ENCODE results near the gene SSBP4. TPM values are rescaled to one million over a fixed set of nuclear protein-coding genes. Genes with fewer than 3 reads are reported as not detected.

SSBP4 gene
- total and polyA plus RNA-seq, 3 donors from 2014 or later = 80.5 to 118 (median 90.3) TPM

DNA sequence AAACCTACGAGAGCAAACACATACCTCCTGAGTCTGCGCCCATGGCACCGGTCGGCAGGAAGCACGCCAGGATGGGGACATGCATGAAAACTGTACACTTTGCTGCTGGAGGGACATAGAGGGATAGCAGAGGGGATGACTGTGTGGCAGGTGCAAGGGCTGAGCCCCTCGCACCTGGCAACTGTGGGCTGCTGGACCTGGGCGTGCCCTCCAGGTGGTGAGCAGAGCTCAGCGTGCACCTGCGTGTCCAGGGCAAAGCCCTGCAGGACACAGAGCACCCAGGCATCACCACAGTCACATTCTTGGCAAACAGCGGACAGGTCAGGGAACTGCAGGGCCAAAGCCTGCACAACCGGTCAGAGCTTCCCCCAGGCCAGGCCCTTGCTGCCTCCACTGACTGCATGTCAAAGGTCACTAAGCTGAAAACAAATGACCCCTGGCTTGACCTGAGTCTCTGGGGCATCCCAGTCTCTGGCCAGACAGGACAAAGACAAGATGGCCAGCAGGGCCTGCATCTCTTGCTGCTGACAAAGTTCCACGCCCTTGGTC lies 27.7 kb downstream of the SSBP4 start:
- no peaks in the 10 kb centered on the region for H3K36me3 ChIP-seq (ENCODE audit: low read depth, missing control alignments)
- intact Hi-C loops (cut with DNase I; ENCODE audit: low total_unique reads) = no loop called here
- DNase-seq = no peak

DNA sequence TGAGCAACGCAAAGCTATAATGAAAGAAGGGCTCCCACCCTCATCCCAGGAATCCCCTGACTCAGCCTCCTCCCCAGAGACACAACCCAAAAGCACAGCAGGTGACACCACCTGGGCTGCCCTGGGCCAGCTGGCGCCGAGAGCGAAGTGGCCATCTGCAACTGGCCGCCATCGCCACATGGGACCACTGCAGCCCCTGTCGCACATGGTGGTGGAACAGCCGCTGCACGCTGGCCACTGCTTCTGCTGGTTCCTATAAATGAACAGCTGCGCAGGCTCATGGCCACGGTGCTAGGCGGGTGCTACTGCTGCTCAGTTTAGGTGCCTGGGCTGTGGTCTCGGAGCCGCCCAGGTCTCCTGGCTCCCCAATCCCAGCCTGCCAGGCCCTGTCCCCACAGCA lies 30.4 kb downstream of the SSBP4 start:
- Histone ChIP-seq H3K27ac (no peak overlapping the region), H3K9me3 (no peaks in the 10 kb centered on the region), H3K36me3 (ENCODE audit: low read depth, missing control alignments) (no peaks in the 10 kb centered on the region), H3K4me3 (no peak overlapping the region), H3K27me3 (no peaks in the 10 kb centered on the region), H3K4me1 (peaks cover 7% of the 10 kb centered on the region)
- TF ChIP-seq, protein P1, sequence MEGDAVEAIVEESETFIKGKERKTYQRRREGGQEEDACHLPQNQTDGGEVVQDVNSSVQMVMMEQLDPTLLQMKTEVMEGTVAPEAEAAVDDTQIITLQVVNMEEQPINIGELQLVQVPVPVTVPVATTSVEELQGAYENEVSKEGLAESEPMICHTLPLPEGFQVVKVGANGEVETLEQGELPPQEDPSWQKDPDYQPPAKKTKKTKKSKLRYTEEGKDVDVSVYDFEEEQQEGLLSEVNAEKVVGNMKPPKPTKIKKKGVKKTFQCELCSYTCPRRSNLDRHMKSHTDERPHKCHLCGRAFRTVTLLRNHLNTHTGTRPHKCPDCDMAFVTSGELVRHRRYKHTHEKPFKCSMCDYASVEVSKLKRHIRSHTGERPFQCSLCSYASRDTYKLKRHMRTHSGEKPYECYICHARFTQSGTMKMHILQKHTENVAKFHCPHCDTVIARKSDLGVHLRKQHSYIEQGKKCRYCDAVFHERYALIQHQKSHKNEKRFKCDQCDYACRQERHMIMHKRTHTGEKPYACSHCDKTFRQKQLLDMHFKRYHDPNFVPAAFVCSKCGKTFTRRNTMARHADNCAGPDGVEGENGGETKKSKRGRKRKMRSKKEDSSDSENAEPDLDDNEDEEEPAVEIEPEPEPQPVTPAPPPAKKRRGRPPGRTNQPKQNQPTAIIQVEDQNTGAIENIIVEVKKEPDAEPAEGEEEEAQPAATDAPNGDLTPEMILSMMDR (IDR thresholded peaks at IDR 0.05) = no peak
- no peak for TF ChIP-seq POLR2A (IDR thresholded peaks at IDR 0.05)
- 96 to 98% methylated on average over 5 to 14 of the region's 14 CpGs for whole genome bisulfite sequencing, 2 donors
- DNase-seq = no peak
- intact Hi-C loops (cut with DNase I; ENCODE audit: low total_unique reads) = no loop called here

More for the DNA sequence above, 27.7 kb downstream of the SSBP4 start:
- Histone ChIP-seq H3K4me1 (peaks cover 16% of the 10 kb centered on the region), H3K9me3 (no peaks in the 10 kb centered on the region), H3K27me3 (no peaks in the 10 kb centered on the region), H3K4me3 (no peak overlapping the region), H3K27ac (no peak overlapping the region)
- 83 to 95% methylated on average over 7 to 12 of the region's 12 CpGs for WGBS, 2 donors
- no peak for TF ChIP-seq POLR2A (IDR thresholded peaks at IDR 0.05)
- TF ChIP-seq, protein P1 (IDR thresholded peaks at IDR 0.05) = no peak

GRCh38 chr19:18450021-18450930 lies 31.1 kb downstream of the SSBP4 start:
- intact Hi-C loops (cut with DNase I; ENCODE audit: low total_unique reads) = loop anchor here (10.0 kb wide), 1 partner anchor 125 kb away; the partner anchor contains the start of gene UBA52
- Histone ChIP-seq H3K4me3 (no peak overlapping the region), H3K4me1 (peaks cover 7% of the 10 kb centered on the region), H3K27ac (no peak overlapping the region), H3K27me3 (no peaks in the 10 kb centered on the region), H3K9me3 (no peaks in the 10 kb centered on the region), H3K36me3 (ENCODE audit: low read depth, missing control alignments) (no peaks in the 10 kb centered on the region)
- no peak for DNase-seq
- TF ChIP-seq, protein P1 (IDR thresholded peaks at IDR 0.05) = no peak
- no peak for TF ChIP-seq POLR2A (IDR thresholded peaks at IDR 0.05)
- WGBS, 2 donors = 80 to 81% methylated on average over 18 to 30 of the region's 33 CpGs

DNA sequence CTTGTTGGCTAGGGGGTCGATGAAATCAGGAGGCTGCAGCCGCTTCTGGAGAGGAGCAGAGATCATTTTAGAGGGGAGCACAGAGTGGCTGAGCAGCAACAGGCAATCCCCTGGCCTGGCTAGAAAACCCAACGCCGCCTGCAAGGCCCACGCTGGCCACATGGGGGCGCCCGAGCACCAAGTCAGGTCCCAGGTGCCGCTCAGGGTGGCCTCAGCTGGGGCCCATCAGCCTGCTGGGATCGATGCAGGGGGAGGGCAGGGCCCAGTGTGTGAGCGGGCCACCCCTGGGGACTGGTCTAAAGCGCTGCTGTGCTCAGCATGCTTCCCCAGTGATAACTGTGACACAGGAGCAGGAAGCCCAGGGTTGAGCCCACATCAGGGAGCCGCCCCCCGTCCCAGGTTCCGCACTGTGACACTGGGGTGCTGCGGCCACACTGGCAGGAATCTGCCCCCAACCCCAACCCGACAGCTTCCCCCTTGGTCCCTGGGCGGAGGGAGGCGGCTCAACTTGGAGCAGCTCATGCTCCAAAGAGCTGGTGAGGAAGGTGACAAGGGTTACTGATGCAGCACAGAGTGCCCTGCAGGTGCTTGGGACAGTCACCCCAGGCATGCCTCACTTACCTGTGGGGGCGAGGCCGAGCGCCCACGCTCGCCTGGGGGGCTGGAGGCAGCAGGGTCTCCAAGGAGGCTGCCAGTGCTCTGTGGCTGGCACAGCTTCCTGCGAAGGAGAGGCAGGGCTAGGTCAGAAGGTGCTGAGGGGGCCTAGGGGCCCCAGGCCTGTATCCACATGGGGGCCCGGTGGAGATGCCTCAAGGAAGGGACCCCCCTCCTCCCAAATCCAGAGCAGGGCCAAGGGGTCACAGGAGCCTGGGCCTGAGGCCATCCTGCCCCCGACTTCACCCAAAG lies 32.0 kb downstream of the SSBP4 start:
- H3K36me3 ChIP-seq (ENCODE audit: low read depth, missing control alignments) = no peaks in the 10 kb centered on the region
- no peaks in the 10 kb centered on the region for H3K27me3 ChIP-seq
- TF ChIP-seq, protein P1 (IDR thresholded peaks at IDR 0.05) = peak; percentile 96 to 99 (median 98)
- no peak for TF ChIP-seq POLR2A (IDR thresholded peaks at IDR 0.05)
- 42 to 52% methylated on average over 9 to 26 of the region's 26 CpGs for WGBS, 2 donors
- no peak overlapping the region for H3K27ac ChIP-seq
- H3K9me3 ChIP-seq = no peaks in the 10 kb centered on the region
- intact Hi-C loops (cut with DNase I; ENCODE audit: low total_unique reads) = loop anchor here (10.0 kb wide), 1 partner anchor 124 kb away; the partner anchor contains the start of gene UBA52
- H3K4me3 ChIP-seq = no peak overlapping the region
- DNase-seq = peak; percentile 93
- peaks cover 7% of the 10 kb centered on the region for H3K4me1 ChIP-seq

All from testis (tissue), 3 donors.